GM19035 (cell line): ENCODE measurements around the gene PLD5.

Source experiments
- ATAC-seq: cut with Tn5 transposase; IDR thresholded peaks from one replicate; pipeline ENCODE4 v1.9.1; 2021; ENCODE audit not compliant: unreplicated experiment

PLD5 gene

GRCh38 chr1:242524571-242525359, at the start of gene PLD5:
Gene PLD5, minus strand, starts transcription at chr1:242524697.
- ATAC-seq = no peak

- no peak for ATAC-seq
These were observed 45.4 kb upstream of the PLD5 start for GRCh38 chr1:242569867-242570266.

- no peak for ATAC-seq
These were observed 44.2 kb upstream of the PLD5 start for GRCh38 chr1:242568666-242569065.

- ATAC-seq = no peak
These were observed 43.1 kb upstream of the PLD5 start for GRCh38 chr1:242567596-242567995.

GRCh38 chr1:242556759-242557158, 32.3 kb upstream of the PLD5 start:
- no peak for ATAC-seq

- ATAC-seq = no peak
These were observed 31.8 kb upstream of the PLD5 start for GRCh38 chr1:242556276-242556675.

GRCh38 chr1:242554577-242554976, 30.1 kb upstream of the PLD5 start:
- ATAC-seq = no peak

GRCh38 chr1:242546849-242547729, 22.6 kb upstream of the PLD5 start:
- no peak for ATAC-seq

- ATAC-seq = no peak
These were observed 21.9 kb upstream of the PLD5 start for GRCh38 chr1:242546441-242546840.

GRCh38 chr1:242544071-242544470, 19.6 kb upstream of the PLD5 start:
- no peak for ATAC-seq

GRCh38 chr1:242542271-242542670, 17.8 kb upstream of the PLD5 start:
- ATAC-seq = no peak

- ATAC-seq = no peak
These were observed 11.5 kb upstream of the PLD5 start for GRCh38 chr1:242535986-242536385.

- ATAC-seq = no peak
These were observed 10.3 kb upstream of the PLD5 start for GRCh38 chr1:242534753-242535152.

- ATAC-seq = no peak
These were observed 6.3 kb upstream of the PLD5 start for GRCh38 chr1:242530761-242531160.

GRCh38 chr1:242525769-242526168, 1.3 kb upstream of the PLD5 start:
- no peak for ATAC-seq

- no peak for ATAC-seq
These were observed 844 bp upstream of the PLD5 start for GRCh38 chr1:242525360-242525722.

- no peak for ATAC-seq
These were observed 552 bp downstream of the PLD5 start for GRCh38 chr1:242523719-242524570.

GRCh38 chr1:242522996-242523718, 1.3 kb downstream of the PLD5 start:
- ATAC-seq = no peak

- no peak for ATAC-seq
These were observed 2.1 kb downstream of the PLD5 start for GRCh38 chr1:242522304-242522945.

- no peak for ATAC-seq
These were observed 8.9 kb downstream of the PLD5 start for GRCh38 chr1:242515555-242515954.
